Measurements from ENCODE around the gene HM13. TPM values are rescaled to one million over a fixed set of nuclear protein-coding genes. Genes with fewer than 3 reads are reported as not detected.
"Not testable (repeated sequence)": the region's sequence is repeated elsewhere in the genome, so short reads cannot be mapped to it uniquely, and the experiment has no call there.

Gene HM13
- polyA plus RNA-seq, 1 donor, result 84.3 TPM

DNA sequence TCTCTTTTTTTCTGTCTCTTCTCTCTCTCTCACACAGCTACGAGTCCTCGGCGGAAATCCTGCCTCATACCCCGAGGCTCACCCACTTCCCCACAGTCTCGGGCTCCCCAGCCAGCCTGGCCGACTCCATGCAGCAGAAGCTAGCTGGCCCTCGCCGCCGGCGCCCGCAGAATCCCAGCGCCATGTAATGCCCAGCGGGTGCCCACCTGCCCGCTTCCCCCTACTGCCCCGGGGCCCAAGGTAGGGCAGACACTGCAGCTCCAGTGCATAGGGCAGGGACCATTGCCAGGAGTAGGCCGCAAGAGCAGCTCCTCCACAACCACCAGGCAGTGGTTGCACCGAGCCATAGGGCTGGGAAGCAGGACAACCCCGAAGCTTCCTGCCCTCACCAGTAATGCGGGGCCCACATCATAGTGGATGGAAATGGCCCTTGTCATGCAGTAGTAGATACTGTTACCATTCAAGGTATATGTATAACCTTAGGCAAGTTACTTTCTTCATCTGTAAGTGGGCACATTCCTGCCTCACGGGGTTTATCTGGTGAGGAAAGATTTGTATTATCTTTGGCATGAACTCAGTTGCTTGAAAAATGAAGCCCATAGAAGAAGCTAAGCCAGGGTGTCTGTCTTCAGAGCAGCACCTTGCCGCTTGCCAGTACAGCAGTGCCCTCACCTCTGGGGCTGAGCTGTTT is 53.9 kb downstream of the HM13 start:
- DNase-seq, result no peak

DNA sequence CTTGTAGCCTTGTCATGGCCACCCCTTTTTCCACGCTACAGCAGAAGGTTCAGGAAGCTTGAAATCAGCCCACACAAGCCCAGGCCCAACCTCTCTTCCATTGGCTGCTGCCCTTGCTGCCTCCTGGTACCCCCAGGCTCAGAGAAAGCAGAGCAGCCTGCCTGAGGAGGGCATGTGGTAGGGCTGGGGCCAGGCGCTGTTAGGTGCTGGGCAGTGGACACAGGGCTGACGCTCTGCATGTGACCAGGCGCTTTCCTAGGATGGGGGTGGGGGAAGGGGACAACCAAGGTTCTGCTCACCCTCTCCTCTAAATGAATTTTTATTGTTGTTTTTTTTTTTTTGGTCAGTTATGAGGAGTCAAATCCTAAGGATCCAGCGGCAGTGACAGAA is 54.5 kb downstream of the HM13 start:
- no peak for DNase-seq

DNA sequence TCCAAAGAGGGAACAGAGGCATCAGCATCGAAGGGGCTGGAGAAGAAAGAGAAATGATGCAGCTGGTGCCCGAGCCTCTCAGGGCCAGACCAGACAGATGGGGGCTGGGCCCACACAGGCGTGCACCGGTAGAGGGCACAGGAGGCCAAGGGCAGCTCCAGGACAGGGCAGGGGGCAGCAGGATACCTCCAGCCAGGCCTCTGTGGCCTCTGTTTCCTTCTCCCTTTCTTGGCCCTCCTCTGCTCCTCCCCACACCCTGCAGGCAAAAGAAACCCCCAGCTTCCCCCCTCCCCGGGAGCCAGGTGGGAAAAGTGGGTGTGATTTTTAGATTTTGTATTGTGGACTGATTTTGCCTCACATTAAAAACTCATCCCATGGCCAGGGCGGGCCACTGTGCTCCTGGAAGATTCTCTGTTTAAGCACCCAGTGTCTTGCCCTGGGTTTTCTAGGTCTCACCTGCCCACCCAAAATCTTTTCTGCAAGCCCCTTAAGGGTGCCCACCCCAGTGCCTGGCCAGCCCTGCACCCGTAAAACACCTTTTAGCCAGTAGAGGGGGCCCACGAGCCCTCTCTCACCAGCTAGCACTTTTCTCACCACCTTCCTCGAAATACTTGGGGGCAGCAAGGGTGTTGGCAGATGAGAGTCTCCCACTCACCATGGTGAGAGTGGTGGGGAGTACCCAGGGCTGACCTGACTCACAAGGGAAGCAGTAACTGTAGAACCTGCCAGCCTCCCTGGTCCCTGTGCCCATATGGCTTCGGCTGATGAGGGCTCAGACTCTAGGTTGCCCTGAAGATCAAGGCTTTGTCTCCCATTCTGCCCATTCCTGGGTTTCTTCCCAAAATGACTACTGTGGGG is 55.1 kb downstream of the HM13 start:
- DNase-seq, result no peak

DNA sequence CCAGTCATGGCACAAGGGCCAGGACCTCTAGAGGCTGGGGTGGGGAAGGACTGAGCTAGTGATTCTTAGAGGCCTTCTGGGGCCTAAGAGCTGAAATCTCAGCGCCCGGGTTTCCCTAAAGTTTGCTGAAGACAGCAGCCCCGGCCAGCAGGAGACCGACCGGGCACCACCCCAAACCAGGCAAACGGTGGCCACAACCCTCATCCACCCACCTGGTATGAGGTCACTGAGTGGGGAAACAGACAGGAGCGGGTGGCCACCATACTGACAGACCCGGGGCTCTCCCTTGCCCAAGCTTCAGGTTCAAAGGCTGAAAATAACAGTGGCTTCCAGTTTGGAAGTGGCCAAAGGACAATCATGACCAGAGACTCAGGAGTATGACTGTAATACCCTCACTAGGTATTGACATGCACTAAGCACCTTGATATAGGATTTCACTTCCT is 55.8 kb downstream of the HM13 start:
- no peak for DNase-seq

DNA sequence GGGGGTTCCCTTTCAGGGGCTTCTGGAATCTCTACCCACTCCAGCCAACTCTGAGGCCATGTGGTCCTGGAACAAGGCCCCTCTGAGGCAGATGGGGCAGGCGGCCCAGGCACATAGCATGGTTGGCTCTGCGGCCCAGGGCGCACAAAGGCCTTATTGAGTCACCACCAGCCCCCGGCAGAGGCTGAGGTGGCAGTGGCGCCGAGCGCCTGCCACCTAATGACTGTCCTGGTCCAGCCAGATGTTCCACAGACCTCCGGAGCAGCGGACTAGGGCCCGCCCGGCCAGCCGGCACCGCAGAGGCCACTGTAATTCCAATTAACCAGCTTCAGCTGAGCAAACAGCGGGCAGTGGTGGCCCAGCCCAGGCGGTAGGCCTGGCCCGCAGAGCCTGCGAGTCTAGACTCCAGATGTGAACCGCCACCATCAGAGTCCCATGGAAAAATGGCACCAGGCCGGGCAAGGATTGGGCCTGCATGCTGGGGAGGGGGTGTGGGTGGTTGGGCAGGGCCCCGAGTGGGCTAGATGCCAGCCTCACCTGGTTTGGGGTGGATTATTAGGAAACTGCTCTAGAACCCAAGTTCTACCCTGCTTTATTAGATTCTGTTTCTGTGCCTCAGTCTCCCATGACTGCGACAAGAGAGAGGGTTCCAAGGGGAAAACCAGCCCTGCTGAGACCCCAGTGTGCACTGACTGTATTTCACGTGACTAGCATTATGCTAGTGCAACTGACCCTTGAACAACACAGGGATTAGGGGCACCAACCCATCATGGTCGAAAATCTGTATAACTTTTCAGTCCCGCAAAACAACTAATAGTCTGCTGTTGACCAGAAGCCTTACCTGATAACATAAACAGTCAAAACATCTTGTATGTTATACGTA is 56.7 kb downstream of the HM13 start:
- no peak for DNase-seq

DNA sequence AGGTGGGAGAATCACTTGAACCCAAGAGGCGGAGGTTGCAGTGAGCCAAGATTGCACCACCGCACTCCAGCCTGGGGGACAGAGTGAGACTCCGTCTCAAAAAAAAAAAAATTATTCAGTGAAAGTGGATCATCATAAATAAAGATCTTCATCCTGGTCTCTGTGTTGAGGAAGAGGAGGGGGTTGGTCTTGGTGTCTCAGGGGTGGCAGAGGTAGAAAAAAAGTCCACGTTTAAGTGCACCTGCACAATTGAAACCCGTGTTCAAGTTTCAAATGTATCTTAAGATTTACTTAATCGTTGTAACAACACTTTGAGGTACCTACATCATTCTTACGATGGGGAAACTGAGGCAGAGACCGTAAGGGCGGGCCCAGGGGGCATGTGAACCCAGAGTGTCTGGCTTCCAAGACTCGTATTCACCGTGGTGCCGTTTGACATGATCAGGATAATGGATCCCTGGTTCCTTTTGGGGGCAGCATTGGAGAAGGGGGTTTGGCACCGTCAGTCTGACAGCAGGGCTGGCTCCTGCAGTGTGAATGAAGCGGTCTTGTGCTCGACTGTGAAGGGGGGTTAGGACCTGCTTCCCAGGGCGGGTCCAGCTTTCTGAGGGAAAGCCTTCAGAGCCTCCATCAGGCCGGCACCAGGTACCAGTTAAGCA is 57.9 kb downstream of the HM13 start:
- no peak for DNase-seq

DNA sequence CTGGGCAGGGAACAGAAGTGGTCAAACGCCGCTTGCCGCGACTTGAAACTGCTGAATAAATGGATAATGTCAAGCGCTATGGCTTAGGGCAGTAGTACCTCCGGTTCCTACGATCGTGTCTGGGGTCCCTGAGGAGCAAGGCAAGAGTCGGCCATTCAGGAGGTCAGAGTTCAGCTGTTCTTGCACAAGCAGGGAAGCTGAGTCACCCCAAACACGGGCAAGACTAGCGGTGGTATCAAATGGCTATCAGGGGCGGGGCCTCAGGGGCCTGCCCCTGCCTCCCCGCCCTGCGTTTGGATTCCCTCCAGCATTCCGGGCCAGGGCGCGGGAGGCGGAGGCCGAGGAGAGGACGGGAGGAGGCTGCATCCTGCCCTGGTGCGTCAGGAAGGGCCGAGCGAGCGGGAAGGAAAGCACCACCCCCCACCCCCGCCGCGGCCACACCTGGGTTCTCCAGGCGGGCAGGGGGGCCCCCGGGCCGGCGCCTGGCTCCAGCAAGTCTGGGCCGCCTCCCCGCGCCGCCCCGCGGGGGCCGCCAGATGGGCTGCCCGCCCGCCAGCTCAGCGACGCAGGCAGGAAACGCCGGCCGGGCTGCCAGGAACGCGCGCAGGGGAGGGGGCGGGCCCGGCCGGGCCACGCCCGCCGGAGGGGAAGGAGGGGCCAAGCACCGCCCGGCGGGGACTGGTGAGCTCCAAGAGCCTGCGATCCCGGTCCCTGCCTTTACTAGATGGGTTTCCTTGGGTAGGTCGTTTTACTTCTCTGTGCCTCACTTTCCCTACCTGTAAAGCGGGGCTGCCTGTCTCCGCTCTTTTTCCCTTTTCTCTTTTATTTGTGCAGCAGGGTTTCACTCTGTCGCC is 58.7 kb downstream of the HM13 start:
- DNase-seq, result peak; percentile 93

DNA sequence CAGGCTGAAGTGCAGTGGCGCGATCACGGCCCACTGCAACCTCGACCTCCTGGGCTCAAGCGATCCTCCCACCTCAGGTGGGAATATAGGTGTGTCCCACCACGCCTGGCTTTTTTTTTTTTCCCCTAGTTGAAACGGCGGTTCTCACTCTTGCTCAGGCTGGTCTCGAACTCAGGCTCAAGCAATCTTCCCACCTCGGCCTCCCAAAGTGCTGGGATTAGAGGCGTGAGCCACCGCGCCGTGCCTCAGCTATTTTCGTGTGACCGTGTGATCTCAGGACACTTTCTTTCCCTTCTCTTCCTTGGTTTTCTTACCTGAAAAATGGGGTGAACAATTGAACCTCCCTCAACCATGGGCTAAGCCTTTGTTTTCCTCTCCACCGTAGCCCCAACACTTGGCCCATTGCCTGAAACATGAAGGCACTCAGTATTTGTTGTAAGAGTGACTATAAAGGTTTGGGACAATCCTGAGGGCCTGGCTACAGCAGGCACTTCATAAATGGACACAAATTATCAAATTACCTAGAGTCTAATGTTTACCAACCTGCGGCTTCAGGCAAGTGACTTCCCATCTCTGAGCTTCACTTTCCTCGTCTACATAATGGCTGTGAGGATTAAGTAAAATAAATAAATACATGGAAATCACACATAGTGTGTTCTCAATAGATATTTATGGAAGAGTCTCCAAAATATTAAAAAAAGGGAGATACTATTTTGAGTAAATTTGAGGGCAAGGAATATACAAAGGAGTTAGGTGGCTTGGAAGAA is 59.5 kb downstream of the HM13 start:
- no peak for DNase-seq

DNA sequence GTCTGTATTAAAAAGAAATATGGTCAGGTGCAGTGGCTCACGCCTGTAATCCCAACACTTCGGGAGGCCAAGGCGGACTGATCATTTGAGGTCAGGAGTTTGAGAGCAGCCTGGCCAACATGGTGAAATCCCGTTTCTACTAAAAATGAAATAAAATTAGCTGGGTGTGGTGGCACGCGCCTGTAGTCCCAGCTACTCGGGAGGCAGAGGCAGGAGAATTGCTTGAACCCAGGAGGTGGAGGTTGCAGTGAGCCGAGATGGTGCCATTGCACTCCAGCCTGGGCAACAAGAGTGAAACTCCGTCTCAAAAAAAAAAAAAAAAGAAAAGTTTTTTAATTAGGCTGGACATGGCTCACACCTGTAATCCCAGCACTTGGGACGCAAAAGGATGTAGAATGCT is 60.7 kb downstream of the HM13 start:
- DNase-seq, result not testable (repeated sequence)

DNA sequence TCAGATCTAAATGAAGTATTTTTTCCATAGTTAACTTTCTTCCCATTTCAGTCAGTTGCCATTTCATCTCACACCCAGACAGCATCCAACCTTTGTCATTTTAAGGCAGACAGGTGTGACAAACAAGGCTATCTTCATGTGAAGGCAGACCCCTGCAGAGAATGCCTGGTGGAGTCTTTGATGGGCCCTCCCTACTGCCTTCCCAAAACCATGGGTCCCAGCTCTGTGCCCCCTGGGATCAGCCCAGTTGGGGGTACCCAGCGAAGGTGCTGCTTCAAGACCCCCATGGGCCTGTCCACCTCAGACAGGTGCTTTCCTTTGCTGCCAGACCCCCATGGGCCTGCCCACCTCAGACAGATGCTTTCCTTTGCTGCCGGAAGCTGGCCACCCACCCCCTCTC is 62.5 kb downstream of the HM13 start:
- no peak for DNase-seq

DNA sequence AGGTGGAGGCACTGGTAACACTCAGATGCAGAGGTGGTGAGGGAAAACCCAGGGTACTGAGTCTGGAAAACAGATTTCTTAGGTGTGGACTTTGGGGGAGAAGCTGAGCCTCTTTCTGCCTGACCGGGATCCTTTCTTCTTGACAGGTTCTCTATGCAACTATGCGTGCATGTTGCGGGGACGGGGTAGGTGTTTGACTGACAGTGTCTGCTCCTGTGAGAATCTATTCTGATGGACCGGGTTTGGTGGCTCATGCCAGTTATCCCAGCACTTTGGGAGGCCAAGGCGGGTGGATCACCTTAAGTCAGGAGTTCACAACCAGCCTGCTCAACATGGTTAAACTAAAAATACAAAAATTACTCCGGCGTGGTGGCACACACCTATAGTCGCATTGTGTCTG is 63.0 kb downstream of the HM13 start:
- DNase-seq, result no peak

DNA sequence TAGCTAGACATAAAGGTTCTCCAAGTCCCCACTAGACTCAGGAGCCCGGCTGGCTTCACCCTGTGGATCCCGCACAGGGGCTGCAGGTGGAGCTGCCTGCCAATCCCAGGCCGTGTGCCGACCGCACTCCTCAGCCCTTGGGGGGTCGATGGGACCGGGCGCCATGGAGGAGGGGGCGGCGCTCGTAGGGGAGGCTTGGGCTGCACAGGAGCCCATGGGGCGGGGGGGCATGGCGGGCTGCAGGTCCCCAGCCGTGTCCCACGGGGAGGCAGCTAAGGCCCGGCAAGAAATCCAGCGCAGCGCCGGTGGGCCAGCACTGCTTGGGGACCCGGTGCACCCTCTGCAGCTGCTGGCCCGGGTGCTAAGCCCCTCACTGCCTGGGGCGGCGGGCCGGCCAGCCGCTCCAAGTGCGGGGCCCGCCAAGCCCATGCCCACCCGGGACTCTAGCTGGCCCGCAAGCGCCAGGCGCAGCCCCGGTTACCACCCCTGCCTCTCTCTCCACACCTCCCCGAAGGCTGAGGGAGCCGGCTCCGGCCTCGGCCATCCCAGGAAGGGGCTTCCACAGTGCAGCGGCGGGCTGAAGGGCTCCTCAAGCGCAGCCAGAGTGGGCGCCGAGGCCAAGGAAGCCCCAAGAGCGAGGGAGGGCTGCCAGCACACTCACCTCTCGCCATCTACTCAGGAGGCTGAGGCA is 64.4 kb downstream of the HM13 start:
- DNase-seq, result no peak

DNA sequence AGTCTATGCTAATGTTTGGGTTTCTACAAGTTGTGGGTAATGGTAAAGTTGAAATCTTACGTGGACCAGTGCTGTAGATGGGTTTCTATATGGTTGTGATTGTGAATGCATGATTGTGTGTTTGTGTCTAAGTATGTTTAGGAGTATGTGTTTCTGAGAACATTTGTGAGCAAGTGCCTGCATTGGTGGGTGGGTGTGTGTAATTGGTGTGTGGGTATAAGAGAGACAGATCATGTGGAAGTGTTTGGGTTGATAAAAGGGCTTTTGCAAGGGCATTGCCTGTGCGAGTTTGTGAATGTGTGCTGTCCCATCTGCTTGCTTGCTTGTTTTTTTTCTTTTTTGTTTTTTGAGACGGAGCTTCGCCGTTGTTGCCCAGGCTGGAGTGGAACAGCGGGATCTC is 65.0 kb downstream of the HM13 start:
- no peak for DNase-seq

DNA sequence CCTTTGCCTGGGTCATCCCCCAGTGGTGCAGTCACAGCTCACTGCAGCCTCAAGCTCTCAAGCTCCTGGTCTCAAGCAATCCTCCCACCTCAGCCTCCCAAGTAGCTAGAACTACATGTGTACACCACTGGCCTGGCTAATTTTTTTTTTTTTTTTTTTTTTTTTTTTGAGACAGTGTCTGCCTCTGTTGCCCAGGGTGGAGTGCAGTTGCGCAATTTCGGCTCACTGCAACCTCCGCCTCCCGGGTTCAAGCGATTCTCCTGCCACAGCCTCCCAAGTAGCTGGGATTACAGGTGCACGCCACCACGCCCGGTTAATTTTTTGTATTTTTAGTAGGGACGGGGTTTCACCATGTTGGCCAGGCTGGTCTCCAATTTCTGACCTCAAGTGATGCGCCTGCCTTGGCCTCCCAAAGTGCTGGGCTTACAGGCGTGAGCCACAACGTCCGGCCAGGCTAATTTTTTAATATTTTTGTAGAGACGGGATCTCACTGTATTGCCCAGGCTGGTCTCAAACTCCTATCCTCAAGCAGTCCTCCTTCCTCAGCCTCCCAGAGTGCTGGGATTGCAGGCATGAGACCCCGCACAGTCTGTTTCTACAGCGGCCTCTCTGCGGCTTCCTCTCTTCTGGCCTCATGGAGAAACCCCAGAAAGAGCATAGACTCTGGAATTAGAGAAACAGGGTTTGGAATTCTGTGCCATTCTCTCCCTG is 65.9 kb downstream of the HM13 start:
- DNase-seq, result not testable (repeated sequence)

DNA sequence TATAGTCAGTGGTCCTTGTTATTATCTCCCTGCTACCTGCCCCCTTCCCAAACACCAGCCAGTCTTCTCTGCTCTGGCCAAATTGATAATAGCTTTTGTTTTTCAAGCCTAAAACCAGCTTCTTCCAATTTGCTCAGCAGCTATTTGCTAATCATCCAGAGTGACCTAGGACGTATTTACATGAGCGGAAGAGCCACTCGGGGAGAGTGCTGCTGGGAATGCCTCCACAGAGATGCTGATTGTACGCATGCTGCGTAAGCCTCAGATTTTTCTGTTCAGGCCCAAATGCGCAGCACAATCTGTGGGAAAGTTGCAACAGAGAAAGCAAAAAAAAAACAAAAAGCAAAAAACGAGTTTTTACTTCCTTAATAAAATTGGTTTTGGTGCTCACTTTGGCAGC is 66.5 kb downstream of the HM13 start:
- no peak for DNase-seq

DNA sequence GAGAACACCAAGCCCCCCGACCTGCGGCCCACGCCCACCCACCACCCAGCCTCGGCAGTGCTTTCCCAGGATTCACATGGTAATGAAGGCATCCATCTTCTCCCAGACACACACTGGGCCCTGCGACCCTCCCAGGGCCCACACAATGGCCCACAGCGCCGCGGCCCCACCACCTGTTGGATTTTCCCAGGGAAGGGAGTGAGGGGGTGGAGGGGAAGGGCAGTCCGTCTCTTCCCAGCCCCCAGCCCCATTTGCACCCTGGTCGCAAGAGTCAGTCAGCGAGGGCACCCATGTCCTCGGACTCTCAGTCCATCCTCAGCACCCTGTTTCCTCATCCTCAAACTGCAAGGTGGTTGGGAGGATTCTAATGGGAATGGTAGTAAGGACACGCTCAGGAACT is 67.1 kb downstream of the HM13 start:
- DNase-seq, result no peak

DNA sequence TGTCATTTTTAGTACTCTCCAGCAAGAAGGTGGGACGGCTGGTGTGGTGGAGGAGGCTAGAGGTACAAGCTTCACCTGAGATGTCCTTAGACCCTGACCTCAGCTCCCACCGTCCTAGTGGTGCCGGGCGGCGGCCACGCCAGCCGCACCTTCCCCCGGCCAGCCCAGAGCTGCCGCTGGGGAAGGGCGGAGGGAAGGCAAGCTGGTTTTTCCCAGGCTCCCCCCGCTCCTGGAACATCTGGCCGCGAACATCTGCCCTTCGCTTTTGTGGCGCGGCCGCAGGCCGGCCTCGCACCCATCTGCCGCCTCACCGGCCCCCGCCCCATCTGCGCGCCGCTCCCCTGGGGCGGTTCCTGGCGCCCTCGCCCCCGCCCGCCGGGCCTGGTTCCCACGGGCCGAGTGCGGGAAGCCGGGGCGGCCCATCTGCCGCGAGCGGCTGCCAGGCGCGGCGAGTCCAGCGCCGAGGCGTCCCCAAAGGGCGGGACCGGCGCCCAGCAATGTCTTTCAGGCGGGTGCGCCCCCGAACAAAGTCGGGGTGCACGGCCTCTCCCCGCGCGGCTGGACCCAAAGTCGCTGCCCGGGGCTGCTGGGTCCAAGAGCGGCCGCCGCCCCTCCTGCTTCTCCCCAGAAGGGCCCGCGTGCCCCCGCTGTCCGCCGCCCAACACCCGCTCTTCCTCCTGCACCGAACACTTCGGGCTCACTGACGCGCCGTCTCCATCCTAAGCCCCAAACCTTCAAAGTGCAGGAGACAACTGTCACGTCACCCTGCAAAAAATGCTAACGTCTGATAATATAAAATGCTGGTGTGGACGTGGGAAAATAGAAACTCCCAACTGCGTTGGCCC is 73.5 kb downstream of the HM13 start:
- no peak for DNase-seq

DNA sequence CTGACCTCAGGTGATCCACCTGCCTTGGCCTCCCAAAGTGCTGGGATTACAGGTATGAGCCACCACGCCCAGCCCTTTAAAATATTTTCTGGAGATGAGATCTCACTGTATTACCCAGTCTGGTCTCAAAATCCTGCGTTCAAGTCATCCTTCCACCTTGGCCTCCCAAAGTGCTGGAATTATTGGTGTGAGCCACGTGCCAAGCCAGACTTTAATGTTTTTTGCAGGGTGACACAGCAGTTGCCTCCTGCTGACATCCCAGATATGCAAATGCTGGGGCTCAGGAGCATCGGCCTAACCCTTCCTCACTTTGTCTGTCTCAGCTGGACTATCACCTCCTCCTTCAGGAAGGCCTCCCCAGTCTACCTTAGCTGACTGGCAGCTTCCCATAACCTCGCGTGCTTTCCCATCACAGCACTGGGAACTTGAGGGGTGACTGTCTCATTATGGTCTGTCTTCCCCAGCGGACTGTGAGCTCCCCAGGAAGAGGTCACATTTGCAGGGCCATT is 76.5 kb downstream of the HM13 start:
- DNase-seq, result no peak
